ENCODE data around the gene KIF1B. TPM values are rescaled to one million over a fixed set of nuclear protein-coding genes. Genes with fewer than 3 reads are reported as not detected.

KIF1B gene
- total RNA-seq, 1 donor from 2014 or later, result 67.7 TPM

- Mint-ChIP-seq H3K4me1 (peaks cover 15% of the 10 kb centered on the region), H3K36me3 (peaks cover 41% of the 10 kb centered on the region), H3K27me3 (ENCODE audit: low read depth) (no peaks in the 10 kb centered on the region), H3K27ac (peak overlapping the region; percentile 59), H3K9me3 (peaks cover 12% of the 10 kb centered on the region), H3K4me3 (no peak overlapping the region)
- DNase-seq (ENCODE audit: low spot score in 2 of 2, unreplicated experiment in 2 of 2), result no peak
- no peak for TF ChIP-seq CTCF (IDR thresholded peaks at IDR 0.05; ENCODE audit: unreplicated experiment)
Observed at GRCh38 chr1:10171105-10171767, 39.1 kb upstream of the KIF1B start.

- H3K4me1 Mint-ChIP-seq, result peaks cover 15% of the 10 kb centered on the region
- no peaks in the 10 kb centered on the region for H3K27me3 Mint-ChIP-seq (ENCODE audit: low read depth)
- H3K36me3 Mint-ChIP-seq, result peaks cover 44% of the 10 kb centered on the region
- DNase-seq (ENCODE audit: low spot score in 2 of 2, unreplicated experiment in 2 of 2), result no peak
- peak overlapping the region; percentile 63 for H3K27ac Mint-ChIP-seq
- H3K9me3 Mint-ChIP-seq, result peaks cover 16% of the 10 kb centered on the region
- no peak overlapping the region for H3K4me3 Mint-ChIP-seq
- TF ChIP-seq CTCF (IDR thresholded peaks at IDR 0.05; ENCODE audit: unreplicated experiment), result no peak
Observed at GRCh38 chr1:10171995-10172669, 38.2 kb upstream of the KIF1B start.

GRCh38 chr1:10173582-10173981, 36.8 kb upstream of the KIF1B start:
- H3K27ac Mint-ChIP-seq, result no peak overlapping the region
- H3K4me1 Mint-ChIP-seq, result peaks cover 17% of the 10 kb centered on the region

GRCh38 chr1:10177876-10178275, 32.5 kb upstream of the KIF1B start:
- Mint-ChIP-seq H3K27ac (no peak overlapping the region), H3K27me3 (ENCODE audit: low read depth) (no peaks in the 10 kb centered on the region), H3K4me1 (peaks cover 11% of the 10 kb centered on the region), H3K9me3 (peaks cover 16% of the 10 kb centered on the region), H3K36me3 (peaks cover 40% of the 10 kb centered on the region), H3K4me3 (no peak overlapping the region)
- no peak for DNase-seq (ENCODE audit: low spot score in 2 of 2, unreplicated experiment in 2 of 2)
- no peak for TF ChIP-seq CTCF (IDR thresholded peaks at IDR 0.05; ENCODE audit: unreplicated experiment)

More at GRCh38 chr1:10173582-10173981, 36.8 kb upstream of the KIF1B start:
- Mint-ChIP-seq H3K36me3 (peaks cover 37% of the 10 kb centered on the region), H3K9me3 (peaks cover 16% of the 10 kb centered on the region), H3K4me3 (no peak overlapping the region), H3K27me3 (ENCODE audit: low read depth) (no peaks in the 10 kb centered on the region)
- DNase-seq (ENCODE audit: low spot score in 2 of 2, unreplicated experiment in 2 of 2), result no peak
- no peak for TF ChIP-seq CTCF (IDR thresholded peaks at IDR 0.05; ENCODE audit: unreplicated experiment)

- Mint-ChIP-seq H3K27ac (peak overlapping the region; percentile 64), H3K4me3 (no peak overlapping the region), H3K4me1 (peaks cover 11% of the 10 kb centered on the region), H3K36me3 (peaks cover 38% of the 10 kb centered on the region), H3K9me3 (peaks cover 16% of the 10 kb centered on the region), H3K27me3 (ENCODE audit: low read depth) (no peaks in the 10 kb centered on the region)
- no peak for DNase-seq (ENCODE audit: low spot score in 2 of 2, unreplicated experiment in 2 of 2)
- TF ChIP-seq CTCF (IDR thresholded peaks at IDR 0.05; ENCODE audit: unreplicated experiment), result no peak
Observed at GRCh38 chr1:10178597-10179405, 31.6 kb upstream of the KIF1B start.
